ENCODE results near the gene ZDHHC11.
"Not testable (repeated sequence)": the region's sequence is repeated elsewhere in the genome, so short reads cannot be mapped to it uniquely, and the experiment has no call there.

The ZDHHC11 gene

DNA sequence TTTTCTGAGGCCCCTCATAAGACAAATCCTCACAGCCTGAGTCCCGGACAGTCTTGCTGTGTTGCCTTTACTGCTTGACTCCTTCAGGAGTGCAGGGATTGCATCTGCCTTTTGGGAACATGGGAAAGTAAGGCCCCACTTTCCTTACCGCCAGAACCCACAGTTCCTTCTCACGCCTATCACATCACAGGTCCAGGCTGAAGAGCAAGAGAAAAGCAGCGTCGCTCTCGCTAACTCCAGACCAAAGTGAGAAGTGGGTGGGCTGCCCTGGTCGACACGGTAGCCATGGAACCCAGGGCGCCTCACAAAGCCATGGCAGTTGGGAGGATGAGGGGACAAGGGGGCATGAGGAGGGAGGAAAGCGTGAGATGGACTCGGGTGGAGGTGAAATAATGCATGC is 7.9 kb upstream of the ZDHHC11 start:
- DNase-seq (ENCODE audit: low spot score) = no peak

DNA sequence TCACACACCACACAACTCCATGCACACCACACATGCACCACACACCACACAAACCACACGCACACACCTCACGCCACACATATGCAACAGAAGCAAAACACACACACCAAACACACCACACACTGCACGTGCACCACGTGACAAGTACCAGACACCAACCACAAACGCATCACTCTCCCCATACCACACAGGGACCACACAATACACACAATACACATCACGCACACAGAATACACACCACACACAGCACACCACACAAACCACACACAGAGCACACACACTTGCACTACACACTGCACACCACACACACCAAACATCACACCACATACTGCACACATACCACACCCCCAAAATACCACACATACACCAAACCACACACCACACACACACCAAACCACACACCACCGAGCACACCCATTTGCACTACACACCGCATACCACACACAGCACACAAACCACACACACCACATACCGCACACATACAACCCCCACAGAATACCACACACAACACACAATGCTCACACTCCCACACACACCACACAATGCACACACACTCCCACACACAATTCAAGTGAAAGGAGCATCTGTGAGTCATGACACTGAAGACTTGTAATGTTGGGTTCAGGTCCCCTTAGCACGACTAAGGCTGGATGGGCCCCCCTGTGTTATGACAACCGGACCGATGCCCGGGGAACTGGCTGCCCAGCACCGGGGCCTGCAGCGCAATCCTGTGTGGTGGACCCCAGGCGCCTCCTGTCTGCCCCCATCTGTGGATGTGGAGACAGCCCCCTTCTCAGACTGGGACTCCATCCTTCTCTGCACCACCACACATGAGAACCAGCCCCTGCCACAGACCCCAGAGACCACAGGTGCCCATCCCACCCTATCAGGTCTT is 6.0 kb upstream of the ZDHHC11 start:
- DNase-seq (ENCODE audit: low spot score) = no peak

DNA sequence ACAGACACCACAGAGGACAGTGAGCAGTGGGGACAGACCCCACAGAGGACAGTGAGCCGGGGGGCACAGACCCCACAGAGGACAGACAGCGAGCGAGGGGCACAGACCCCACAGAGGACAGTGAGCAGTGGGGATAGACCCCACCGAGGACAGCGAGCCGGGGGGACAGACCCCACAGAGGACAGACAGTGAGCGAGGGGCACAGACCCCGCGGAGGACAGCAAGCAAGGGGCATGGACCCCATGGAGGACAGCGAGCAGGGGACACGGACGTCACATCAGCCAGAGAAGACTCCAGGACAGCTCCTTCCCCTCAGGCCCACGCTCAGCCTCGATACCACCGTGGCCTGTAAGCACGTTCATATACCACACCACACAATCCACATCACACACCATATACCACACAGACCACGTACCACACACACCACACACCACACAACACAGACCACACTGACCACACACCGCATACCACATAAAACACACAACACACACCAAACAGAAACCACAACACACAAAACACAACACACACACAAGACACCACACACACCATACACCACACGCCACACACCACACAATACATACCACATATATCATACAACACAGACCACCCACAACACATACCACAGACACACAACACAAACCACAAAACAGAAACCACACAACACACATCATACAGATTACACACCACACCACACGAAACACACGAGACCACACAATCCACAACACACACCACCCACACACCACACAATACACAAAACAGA is 5.2 kb upstream of the ZDHHC11 start:
- no peak for DNase-seq (ENCODE audit: low spot score)

DNA sequence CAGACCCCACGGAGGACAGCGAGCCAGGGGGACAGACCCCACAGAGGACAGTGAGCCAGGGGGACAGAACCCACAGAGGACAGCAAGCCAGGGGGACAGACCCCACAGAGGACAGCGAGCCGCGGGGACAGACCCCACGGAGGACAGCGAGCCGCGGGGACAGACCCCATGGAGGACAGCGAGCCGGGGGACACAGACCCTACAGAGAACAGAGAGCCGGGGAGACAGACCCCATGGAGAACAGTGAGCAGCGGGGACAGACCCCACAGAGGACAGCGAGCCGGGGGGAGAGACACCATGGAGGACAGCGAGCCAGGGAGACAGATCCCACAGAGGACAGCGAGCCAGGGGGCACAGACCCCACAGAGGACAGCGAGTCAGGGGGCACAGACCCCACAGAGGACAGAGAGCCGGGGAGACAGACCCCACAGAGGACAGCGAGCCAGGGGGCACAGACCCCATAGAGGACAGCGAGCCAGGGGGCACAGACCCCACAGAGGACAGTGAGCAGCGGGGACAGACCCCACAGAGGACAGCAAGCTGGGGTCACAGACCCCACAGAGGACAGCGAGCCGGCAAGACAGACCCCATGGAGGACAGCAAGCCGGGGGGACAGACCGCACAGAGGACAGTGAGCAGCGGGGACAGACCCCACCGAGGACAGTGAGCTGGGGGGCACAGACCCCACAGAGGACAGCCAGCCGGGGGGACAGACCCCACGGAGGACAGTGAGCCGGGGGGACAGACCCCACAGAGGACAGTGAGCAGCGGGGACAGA is 4.4 kb upstream of the ZDHHC11 start:
- DNase-seq (ENCODE audit: low spot score) = no peak

DNA sequence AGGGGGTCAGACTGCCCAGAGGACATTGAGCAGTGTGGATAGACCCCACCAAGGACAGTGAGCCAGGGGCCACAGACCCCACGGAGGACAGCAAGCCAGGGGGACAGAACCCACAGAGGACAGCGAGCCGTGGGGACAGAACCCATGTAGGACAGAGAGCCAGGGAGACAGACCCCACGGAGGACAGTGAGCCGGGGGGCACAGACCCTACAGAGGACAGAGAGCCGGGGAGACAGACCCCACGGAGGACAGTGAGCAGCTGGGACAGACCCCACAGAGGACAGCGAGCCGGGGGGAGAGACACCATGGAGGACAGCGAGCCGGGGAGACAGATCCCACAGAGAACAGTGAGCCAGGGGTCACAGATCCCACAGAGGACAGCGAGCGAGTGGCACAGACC is 3.4 kb upstream of the ZDHHC11 start:
- DNase-seq (ENCODE audit: low spot score) = no peak

DNA sequence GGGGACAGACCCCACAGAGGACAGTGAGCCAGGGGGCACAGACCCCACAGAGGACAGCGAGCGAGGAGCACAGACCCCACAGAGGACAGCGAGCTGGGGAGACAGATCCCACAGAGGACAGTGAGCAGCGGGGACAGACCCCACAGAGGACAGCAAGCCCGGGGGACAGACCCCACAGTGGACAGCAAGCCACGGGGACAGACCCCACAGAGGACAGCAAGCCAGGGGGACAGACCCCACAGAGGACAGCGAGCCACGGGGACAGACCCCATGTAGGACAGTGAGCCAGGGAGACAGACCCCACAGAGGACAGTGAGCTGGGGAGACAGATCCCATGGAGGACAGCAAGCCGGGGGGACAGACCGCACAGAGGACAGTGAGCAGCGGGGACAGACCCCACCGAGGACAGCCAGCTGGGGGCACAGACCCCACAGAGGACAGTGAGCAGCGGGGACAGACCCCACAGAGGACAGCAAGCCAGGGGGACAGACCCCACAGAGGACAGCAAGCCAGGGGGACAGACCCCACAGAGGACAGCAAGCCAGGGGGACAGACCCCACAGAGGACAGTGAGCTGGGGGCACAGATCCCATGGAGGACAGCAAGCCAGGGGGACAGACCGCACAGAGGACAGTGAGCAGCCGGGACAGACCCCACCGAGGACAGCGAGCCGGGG is 2.8 kb upstream of the ZDHHC11 start:
- not testable (repeated sequence) for DNase-seq (ENCODE audit: low spot score)

DNA sequence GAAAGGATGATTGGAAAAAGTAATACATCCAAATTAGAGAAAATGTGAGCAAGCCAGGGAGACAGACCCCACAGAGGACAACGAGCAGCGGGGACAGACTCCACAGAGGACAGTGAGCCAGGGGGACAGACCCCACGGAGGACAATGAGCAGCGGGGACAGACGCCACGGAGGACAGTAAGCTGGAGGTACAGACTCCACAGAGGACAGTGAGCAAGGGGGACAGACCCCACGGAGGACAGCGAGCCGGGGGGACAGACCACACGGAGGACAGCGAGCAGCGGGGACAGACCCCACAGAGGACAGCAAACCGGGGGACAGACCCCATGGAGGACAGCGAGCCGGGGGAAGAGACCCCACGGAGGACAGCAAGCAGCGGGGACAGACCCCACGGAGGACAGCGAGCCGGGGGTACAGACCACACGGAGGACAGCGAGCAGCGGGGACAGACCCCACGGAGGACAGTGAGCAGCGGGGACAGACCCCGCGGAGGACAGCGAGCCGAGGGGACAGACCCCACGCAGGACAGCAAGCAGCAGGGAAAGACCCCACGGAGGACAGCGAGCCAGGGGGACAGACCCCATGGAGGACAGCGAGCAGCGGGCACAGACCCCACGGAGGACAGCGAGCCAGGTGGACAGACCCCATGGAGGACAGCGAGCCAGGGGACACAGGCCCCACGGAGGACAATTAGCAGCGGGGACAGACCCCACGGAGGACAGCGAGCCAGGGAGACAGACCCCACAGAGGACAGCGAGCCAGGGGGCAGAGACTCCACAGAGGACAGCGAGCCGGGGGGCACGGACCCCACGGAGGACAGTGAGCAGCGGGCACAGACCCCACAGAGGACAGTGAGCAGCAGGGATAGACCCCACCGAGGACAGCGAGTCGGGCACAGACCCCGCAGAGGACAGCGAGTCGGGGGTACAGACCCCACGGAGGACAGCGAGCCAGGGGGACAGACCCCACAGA is 1.9 kb upstream of the ZDHHC11 start:
- DNase-seq (ENCODE audit: low spot score) = no peak

DNA sequence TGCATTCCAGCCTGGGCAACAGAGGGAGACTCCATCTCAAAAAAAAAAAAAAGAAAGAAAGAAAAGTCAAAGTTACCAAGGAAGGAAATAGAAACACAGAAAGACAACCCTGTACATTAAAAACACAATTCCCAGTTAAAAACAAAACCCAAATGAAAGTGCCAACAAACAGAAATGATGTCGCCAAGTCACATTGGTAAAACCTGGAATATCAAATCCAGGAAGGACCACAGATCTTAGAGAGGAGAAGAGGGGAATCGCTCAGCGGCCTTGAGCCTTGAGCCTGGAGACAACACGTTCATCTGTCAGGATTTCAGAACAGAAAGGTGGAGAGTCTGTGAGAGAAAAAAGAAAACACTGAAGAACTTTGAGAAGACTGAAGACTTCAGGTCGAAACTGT is 1.2 kb upstream of the ZDHHC11 start:
- no peak for DNase-seq (ENCODE audit: low spot score)

DNA sequence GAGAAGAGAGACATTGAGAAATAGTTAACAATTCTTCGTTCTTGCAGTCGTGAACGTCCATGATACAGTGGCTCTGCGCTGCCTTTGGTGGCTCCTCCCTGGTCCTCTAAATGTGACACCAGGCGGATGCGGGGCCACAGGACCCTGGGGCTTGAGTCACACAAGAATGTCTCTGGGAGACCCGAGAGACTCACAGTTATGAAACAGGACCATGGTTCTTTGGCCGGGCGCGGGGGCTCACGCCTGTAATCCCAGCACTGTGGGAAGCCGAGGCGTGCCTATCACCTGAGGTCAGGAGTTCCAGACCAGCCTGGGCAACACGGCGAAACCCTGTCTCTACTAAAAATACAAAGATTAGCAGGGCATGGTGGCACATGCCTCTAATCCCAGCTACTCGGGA is 767 bp upstream of the ZDHHC11 start:
- DNase-seq (ENCODE audit: low spot score) = no peak

DNA sequence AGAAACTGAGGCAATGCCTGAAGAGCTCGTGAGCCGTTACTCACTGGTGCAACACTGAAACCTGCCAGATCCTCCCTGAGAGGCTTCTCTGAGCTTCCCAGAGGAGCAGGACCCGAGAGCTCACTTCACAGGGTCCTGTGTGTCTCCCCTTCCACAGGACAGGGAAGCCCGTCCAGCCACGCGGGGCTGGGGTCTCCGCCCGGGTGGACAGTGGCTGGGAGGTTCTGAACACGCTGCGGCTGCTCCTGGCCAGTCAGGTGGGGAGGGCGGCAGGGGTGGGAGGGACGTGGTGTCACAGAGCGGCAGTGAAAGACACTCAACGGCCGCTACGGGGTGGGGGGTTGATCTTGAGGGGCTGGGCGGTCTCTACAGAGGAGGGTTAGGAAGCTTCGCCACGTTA is 290 bp upstream of the ZDHHC11 start:
- no peak for DNase-seq (ENCODE audit: low spot score)

DNA sequence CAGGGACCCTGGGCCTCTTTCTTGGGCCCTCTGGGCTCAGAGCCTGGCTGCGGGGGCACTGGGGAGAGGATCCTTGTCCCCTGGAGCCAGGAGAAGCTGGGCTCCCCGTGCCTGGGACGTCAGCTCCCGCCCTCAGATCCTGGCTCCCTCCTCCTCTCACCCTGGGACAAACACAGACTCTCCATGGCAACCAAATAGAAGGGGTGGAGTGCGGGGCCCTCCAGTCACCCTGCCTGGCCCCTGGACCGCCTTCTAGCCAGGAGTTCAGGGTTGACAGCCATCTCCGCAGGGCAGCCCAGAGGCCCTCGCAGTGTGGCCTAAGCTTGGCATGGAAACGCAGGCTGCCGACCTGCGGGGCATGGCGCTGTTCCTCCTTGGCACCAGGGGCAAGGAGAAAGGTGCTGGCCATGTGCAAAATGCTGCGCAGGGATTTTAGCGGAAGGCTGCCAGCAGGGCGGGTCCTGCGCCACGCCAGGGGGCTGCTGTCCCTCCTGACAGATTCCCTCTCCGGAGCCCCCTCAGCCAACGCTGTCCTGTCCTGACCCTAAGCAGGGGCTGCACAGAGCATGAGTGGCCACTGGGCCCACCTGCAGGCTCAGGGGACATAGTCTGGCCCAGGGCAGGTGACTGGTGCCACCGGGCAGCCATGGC is 1.0 kb downstream of the ZDHHC11 start:
- no peak for DNase-seq (ENCODE audit: low spot score)

DNA sequence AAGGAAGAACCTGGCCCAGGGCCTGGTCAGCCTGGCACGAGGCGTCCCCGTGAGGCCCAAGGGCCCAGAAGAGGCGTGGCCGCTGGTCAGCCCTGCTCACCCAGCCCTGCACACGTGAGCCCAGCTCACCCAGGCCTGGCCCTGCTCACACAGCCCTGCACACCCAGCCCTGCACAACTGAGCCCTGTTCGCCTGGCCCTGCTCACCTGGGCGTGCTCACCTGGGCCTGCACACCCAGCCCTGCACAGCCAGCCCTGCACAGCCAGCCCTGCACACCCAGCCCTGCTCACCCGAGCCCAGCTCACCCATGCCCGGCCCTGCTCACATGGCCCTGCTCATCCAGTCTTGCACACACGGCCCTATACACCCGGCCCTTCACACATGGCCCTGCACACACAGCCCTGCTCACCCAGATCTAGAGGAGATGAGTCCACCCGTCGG is 2.1 kb downstream of the ZDHHC11 start:
- DNase-seq (ENCODE audit: low spot score) = no peak

DNA sequence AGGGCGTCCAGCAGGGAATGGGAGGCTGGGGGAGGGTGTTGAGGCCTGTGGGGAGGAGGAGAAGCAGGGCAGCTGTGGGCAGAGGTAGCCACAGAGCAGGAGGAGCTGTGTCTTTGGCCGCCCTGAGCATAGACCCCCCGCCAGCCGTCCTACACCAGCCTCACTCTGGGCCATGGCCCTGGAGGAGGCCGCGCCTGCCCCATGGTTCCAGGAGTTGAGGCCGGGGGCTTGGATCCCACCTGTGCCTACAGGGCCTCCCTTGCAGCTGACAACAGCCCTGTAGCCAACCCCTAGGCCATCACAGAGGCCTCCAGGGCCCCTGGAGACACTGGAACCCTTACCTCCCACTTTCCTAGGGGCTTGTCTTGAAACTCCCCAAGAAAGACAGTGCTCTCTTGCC is 3.0 kb downstream of the ZDHHC11 start:
- not testable (repeated sequence) for DNase-seq (ENCODE audit: low spot score)

DNA sequence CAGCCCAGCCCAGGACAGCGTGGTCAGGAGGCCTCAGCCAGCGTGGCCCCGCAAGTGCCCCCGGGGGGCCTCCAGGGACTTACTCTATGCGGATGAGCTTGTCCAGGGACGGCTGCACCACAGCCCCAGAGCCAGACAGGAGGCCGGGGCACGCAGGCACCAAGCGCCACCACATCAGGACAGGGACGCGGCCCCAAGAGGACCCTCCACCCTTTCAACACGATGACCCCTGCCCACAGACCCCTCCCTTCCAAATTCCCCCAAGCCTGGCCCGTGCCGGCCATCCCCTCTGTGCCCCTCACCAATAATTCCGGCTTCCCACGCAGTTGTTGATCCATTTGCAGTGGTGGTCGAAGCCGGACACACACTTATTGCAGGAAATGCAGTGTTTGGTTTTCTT is 3.6 kb downstream of the ZDHHC11 start:
- DNase-seq (ENCODE audit: low spot score) = not testable (repeated sequence)

DNA sequence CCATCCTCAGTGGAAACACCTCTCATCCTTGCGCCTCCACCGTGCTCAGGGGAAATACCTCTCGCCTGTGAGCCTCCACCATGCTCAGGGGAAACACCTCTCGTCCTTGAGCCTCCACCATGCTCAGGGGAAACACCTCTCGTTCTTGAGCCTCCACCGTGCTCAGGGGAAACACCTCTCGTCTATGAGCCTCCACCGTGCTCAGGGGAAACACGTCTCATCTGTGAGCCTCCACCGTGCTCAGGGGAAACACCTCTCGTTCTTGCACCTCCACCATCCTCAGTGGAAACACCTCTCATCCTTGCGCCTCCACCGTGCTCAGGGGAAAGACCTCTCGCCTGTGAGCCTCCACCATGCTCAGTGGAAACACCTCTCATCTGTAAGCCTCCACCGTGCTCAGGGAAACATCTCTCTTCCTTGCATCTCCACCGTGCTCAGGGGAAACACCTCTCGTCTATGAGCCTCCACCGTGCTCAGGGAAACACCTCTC is 4.1 kb downstream of the ZDHHC11 start:
- DNase-seq (ENCODE audit: low spot score) = not testable (repeated sequence)

DNA sequence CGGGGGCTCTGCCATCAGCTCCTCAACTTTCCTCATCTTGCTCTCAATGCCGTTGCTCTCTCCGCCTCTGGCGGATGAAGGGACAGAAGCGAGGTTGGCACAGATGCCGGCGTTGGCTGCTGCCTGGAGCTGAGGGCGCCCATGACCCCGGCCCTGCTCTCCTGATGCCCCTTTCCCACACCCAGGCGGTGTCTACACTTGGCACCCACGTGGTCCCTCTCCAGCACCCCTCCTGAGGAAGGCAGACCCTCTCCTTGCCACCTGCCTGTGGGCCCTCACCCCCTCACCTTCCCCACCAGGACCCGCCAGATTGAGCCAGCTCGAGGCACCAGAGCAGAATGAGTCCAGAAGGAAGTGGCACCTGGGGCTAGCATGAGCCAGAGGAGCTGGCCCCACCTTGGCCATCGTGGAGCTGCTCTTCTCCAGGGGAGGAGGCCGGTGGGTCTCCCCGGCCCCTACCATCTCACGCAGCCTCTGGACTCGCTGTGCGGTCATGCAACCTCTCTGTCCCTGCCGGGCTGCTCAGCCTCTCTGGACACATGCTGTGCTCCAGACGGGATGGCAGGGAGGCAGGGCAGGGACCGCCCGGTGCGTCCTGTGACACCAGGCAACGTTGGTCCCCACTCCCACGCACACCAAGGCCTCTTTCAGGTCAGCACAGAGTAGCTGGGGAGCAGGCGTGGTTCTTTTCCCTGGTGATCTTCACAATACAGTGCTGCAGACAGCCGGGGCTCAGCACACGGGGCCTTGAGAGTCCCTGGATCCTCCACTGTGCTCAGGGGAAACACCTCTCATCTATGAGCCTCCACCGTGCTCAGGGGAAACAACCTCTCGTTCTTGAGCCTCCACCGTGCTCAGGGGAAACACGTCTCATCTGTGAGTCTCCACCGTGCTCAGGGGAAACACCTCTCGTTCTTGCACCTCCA is 4.8 kb downstream of the ZDHHC11 start:
- not testable (repeated sequence) for DNase-seq (ENCODE audit: low spot score)

DNA sequence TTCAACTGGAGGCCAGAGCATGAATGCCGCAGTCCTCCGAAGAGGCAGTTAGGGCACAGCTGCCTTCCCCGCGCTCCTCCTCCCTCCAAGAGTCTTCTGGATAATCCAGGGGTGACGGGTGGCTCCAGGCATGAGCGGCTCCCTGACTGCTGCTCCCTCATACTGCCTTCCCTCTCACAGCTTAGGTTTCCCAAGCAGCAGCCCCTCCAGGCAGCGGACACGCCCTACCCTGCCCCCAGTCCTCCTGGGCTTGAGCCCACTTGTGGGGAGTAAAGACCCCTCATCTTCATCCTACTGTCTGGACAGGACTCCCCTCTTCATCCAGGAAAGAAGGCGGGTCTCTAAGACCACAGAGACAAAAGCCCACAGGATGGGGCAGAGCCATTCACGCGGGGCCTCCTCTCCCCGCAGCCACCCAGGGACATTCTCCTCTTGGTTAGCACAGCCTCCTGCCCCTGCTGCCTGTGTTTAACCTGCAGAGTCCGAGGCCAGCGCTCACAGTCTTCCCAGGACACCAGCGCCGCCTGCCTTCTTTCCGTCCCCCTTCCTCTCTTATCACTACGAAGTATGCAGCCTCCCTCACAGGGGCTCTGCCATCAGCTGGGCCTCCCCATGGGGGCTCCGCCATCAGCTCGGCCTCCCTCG is 5.6 kb downstream of the ZDHHC11 start:
- not testable (repeated sequence) for DNase-seq (ENCODE audit: low spot score)

DNA sequence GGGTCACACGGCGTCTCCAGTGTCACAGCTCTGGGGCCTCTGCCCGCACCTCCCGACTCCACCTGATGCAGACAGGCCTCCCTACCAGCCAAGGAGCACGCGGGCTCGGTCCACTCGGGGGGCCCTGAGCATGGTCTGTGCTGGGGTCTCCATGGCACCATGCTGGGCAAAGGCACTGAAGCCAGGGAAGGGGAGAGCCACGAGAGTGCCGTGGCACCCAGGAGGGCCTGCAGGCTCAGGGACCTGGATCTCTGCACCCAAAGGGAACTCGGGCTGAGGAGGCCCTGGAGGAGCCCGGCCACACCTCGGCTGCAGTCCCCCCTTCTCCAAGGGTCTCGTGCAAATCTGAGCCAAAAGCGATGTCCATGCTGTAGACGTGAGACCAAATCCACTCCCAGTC is 6.4 kb downstream of the ZDHHC11 start:
- not testable (repeated sequence) for DNase-seq (ENCODE audit: low spot score)

Data from GM03348 (cell line).